ENCODE measurements around the gene NBAS. TPM values are rescaled to one million over a fixed set of nuclear protein-coding genes. Genes with fewer than 3 reads are reported as not detected.

NBAS gene
- total RNA-seq, 1 experiment from 2014 or later, result 27.9 TPM

- Histone ChIP-seq H3K36me3 (peaks cover 2% of the 10 kb centered on the region; the same call in 1 of the 2 replicates), H3K9me3 (no peaks in the 10 kb centered on the region), H3K27me3 (no peaks in the 10 kb centered on the region), H3K4me3 (no peak overlapping the region)
- DNase-seq, result no peak
These were observed 373.4 kb downstream of the NBAS start for GRCh38 chr2:15187702-15188101.

GRCh38 chr2:15186118-15186517 is 375.0 kb downstream of the NBAS start:
- Histone ChIP-seq H3K27me3 (no peaks in the 10 kb centered on the region), H3K4me3 (no peak overlapping the region), H3K36me3 (peaks cover 2% of the 10 kb centered on the region; the same call in 1 of the 2 replicates), H3K9me3 (no peaks in the 10 kb centered on the region)
- no peak for DNase-seq

- Histone ChIP-seq H3K4me3 (no peak overlapping the region), H3K36me3 (no peaks in the 10 kb centered on the region), H3K9me3 (no peaks in the 10 kb centered on the region), H3K27me3 (no peaks in the 10 kb centered on the region)
- DNase-seq, result no peak
These were observed 376.6 kb downstream of the NBAS start for GRCh38 chr2:15184491-15184890.

GRCh38 chr2:15182275-15182674 is 378.9 kb downstream of the NBAS start:
- H3K27me3 ChIP-seq, result no peaks in the 10 kb centered on the region

GRCh38 chr2:15181092-15181745 is 379.9 kb downstream of the NBAS start:
- Histone ChIP-seq H3K27me3 (no peaks in the 10 kb centered on the region), H3K9me3 (no peaks in the 10 kb centered on the region), H3K4me3 (no peak overlapping the region), H3K36me3 (no peaks in the 10 kb centered on the region)
- no peak for DNase-seq

More at GRCh38 chr2:15182275-15182674, 378.9 kb downstream of the NBAS start:
- H3K9me3 ChIP-seq, result no peaks in the 10 kb centered on the region
- no peaks in the 10 kb centered on the region for H3K36me3 ChIP-seq
- no peak for DNase-seq
- H3K4me3 ChIP-seq, result no peak overlapping the region

GRCh38 chr2:15180379-15180778 is 380.8 kb downstream of the NBAS start:
- H3K27me3 ChIP-seq, result no peaks in the 10 kb centered on the region
- H3K4me3 ChIP-seq, result no peak overlapping the region
- DNase-seq, result no peak
- no peaks in the 10 kb centered on the region for H3K36me3 ChIP-seq
- H3K9me3 ChIP-seq, result no peaks in the 10 kb centered on the region

- no peak overlapping the region for H3K4me3 ChIP-seq
- no peaks in the 10 kb centered on the region for H3K9me3 ChIP-seq
- DNase-seq, result no peak
- no peaks in the 10 kb centered on the region for H3K36me3 ChIP-seq
- no peaks in the 10 kb centered on the region for H3K27me3 ChIP-seq
These were observed 382.2 kb downstream of the NBAS start for GRCh38 chr2:15178946-15179345.

- Histone ChIP-seq H3K36me3 (no peaks in the 10 kb centered on the region), H3K27me3 (no peaks in the 10 kb centered on the region), H3K4me3 (no peak overlapping the region), H3K9me3 (no peaks in the 10 kb centered on the region)
- no peak for DNase-seq
These were observed 384.0 kb downstream of the NBAS start for GRCh38 chr2:15177103-15177502.

GRCh38 chr2:15176604-15177003 is 384.5 kb downstream of the NBAS start:
- Histone ChIP-seq H3K36me3 (no peaks in the 10 kb centered on the region), H3K9me3 (no peaks in the 10 kb centered on the region), H3K27me3 (no peaks in the 10 kb centered on the region), H3K4me3 (no peak overlapping the region)
- no peak for DNase-seq

- Histone ChIP-seq H3K9me3 (no peaks in the 10 kb centered on the region), H3K4me3 (no peak overlapping the region), H3K36me3 (no peaks in the 10 kb centered on the region), H3K27me3 (no peaks in the 10 kb centered on the region)
- DNase-seq, result no peak
These were observed 386.6 kb downstream of the NBAS start for GRCh38 chr2:15174567-15174966.

GRCh38 chr2:15173501-15173900 is 387.6 kb downstream of the NBAS start:
- no peaks in the 10 kb centered on the region for H3K9me3 ChIP-seq
- H3K4me3 ChIP-seq, result no peak overlapping the region
- DNase-seq, result no peak
- H3K27me3 ChIP-seq, result no peaks in the 10 kb centered on the region
- no peaks in the 10 kb centered on the region for H3K36me3 ChIP-seq

- Histone ChIP-seq H3K36me3 (no peaks in the 10 kb centered on the region), H3K4me3 (no peak overlapping the region), H3K27me3 (no peaks in the 10 kb centered on the region), H3K9me3 (no peaks in the 10 kb centered on the region)
- no peak for DNase-seq
These were observed 388.3 kb downstream of the NBAS start for GRCh38 chr2:15172825-15173224.

- H3K27me3 ChIP-seq, result no peaks in the 10 kb centered on the region
- H3K9me3 ChIP-seq, result no peaks in the 10 kb centered on the region
- H3K4me3 ChIP-seq, result no peak overlapping the region
- DNase-seq, result peak; percentile 12
- no peaks in the 10 kb centered on the region for H3K36me3 ChIP-seq
These were observed 390.9 kb downstream of the NBAS start for GRCh38 chr2:15170070-15170775.

GRCh38 chr2:15169326-15170069 is 391.6 kb downstream of the NBAS start:
- Histone ChIP-seq H3K9me3 (no peaks in the 10 kb centered on the region), H3K36me3 (no peaks in the 10 kb centered on the region), H3K4me3 (no peak overlapping the region), H3K27me3 (no peaks in the 10 kb centered on the region)
- DNase-seq, result peak; percentile 78

- no peaks in the 10 kb centered on the region for H3K27me3 ChIP-seq
- no peak for DNase-seq
- H3K36me3 ChIP-seq, result no peaks in the 10 kb centered on the region
- H3K9me3 ChIP-seq, result no peaks in the 10 kb centered on the region
- no peak overlapping the region for H3K4me3 ChIP-seq
These were observed 393.0 kb downstream of the NBAS start for GRCh38 chr2:15168116-15168515.

- no peaks in the 10 kb centered on the region for H3K36me3 ChIP-seq
- no peak for DNase-seq
- no peak overlapping the region for H3K4me3 ChIP-seq
- H3K9me3 ChIP-seq, result no peaks in the 10 kb centered on the region
- H3K27me3 ChIP-seq, result no peaks in the 10 kb centered on the region
These were observed 394.3 kb downstream of the NBAS start for GRCh38 chr2:15166878-15167277.

- no peak for DNase-seq
- no peaks in the 10 kb centered on the region for H3K27me3 ChIP-seq
These were observed 397.8 kb downstream of the NBAS start for GRCh38 chr2:15163326-15163725.

More at GRCh38 chr2:15163326-15163725, 397.8 kb downstream of the NBAS start:
- no peak overlapping the region for H3K4me3 ChIP-seq
- no peaks in the 10 kb centered on the region for H3K9me3 ChIP-seq
- no peaks in the 10 kb centered on the region for H3K36me3 ChIP-seq
